NCI-H69 (cell line): Measurements from ENCODE around the gene GLDC.

Experiments
- DNase-seq: peaks from one replicate; lab custom pipeline; 2025; lab: John Stamatoyannopoulos, UW

The GLDC gene

DNA sequence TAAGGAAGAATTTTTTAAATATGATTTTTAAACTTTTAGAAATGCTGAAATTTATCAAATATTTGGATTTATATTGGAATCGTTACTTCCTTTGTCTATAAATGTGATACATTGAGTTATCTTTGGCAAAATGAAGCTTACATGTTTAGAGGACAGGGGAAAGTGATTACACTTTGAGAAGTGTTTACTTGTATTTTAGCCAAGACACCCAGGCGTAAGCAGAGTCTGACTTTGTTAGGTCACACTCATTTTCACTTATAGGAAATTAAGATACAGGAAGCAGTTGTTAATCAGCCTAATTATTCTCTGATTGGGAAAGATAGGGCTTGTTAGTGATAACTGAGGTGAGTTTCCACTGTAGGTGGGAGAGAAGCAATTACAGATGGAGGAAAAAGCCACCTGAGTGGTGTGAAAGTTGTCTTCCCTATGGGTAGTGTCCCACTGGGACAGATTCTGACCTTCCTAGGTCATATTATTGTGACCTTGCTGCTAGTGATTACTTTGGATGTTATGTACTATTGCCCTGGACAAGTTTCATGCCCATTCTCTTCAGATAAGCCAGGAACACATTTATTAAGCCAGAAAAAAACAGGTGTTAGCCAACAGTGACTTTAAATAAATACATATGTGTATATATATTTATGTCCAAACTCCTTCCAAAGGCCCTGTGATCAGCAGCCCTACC, 143.9 kb downstream of the GLDC start:
- no peak for DNase-seq

DNA sequence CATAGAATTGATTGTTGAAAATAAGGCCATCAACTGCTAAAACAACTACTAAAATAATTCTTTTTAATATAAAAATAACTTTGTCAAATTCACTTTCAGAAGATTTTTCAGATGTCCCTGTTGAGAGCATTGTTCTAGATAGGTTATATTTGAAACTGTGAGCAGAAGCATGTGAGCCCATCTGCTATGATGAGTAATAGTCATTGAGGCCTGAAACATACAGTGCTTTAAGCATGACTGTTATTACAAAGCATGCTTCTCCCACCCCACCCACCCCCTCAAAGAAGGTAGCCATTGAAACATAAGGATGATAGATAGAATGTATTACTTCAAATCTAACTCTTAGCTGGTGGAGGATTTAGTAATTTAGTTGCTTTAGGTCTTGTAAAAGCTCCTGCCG, 146.5 kb downstream of the GLDC start:
- no peak for DNase-seq

DNA sequence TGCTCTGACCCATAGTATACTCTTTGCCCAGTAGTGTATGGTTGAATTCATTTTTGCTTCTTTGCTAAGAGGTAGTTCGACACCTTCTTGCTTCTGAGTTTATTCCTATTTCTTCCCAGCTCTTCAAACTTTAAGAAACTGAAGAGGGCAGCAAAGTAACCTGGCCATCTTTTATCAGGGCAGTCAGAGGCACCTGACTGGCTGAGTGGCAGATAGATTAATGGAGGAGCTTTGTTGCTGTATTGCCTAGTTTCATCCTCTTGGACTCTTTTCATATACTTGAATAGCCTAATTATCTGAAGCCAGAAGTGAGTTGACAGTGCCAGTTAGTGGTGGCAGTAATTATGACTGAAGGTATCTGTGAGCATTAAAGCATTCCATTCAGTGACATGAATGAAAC, 150.1 kb downstream of the GLDC start:
- peak; percentile 15 for DNase-seq

DNA sequence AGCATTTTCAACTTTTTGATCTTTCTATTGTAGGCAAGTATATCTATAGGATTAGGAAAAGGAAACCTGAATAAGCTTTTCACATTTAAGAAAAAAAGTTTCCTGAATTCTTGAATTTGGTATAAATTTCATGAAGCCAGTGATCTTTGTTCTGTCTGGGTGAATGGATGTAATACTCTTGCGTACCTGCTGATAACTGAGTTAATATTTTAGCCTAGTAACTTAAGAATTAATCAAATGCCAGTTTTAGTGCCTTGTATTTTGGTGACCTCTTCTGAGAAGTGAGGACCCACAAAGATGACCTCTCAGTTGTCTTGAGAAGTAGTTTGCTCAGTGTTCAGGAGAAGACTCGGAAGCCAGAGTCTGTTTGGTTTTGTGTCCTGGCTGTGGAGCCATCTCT, 154.7 kb downstream of the GLDC start:
- DNase-seq = no peak

DNA sequence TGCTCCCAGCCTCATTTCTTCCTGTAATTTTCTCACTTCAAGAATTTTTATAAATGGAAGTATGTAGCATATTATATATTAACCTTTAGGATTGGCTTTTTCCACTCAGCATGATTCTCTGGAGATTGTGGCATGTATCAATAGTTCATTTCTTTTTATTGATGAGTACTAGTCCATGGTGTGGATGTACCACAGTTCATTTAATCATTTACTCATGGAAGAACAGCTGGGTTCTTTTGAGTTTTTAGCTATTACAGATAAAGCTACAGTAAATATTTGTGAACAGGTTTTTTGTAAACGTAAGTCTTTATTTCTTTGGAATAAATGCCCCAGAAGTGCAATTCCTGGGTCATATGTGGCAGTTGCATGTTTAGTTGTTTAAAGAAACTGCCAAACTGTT, 156.4 kb downstream of the GLDC start:
- DNase-seq = no peak

DNA sequence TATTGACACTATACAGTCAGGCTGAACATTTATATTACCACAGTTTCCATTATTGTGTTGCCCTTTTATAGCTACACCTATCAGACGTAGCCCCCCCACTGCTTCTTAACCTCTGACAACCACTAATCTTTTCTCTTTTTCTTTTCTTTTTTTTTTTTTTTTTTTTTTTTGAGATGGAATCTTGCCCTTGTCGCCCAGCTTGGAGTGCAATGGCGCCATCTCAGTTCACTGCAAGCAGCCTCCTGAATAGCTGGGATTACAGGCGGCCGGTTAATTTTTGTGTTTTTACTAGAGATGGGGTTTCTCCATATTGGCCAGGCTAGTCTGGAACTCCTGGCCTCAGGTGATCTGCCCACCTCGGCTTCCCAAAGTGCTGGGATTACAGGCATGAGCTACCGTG, 157.1 kb downstream of the GLDC start:
- DNase-seq = no peak

DNA sequence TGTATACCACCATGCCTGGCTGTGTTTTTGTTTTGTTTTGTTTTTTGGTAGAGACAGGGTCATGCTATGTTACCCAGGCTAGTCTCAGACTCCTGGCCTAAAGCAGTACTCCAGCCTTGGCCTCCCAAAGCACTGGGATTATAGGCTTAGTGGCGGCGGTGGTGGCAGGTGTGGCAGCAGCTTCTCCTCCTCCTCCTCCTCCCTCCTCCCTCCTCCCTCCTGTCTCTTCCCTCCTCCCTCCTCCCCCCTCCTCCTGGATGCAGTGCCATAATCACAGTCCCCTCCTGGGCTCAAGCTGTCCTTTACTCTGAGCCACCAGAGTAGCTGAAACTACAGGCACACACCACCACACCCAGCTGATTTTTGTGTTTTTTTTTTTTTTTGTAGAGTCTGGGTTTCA, 161.3 kb downstream of the GLDC start:
- DNase-seq = peak; percentile 19
